Measurements from ENCODE around the gene POLR2J.
"Not testable (repeated sequence)": the region's sequence is repeated elsewhere in the genome, so short reads cannot be mapped to it uniquely, and the experiment has no call there.

Gene POLR2J

GRCh38 chr7:102494473-102495149 is 15.9 kb upstream of the POLR2J start:
- DNase-seq (ENCODE audit: low read depth): not testable (repeated sequence)

GRCh38 chr7:102494026-102494425 is 15.3 kb upstream of the POLR2J start:
- not testable (repeated sequence) for DNase-seq (ENCODE audit: low read depth)

GRCh38 chr7:102493220-102493935 is 14.7 kb upstream of the POLR2J start:
- not testable (repeated sequence) for DNase-seq (ENCODE audit: low read depth)

GRCh38 chr7:102490529-102491075 is 11.9 kb upstream of the POLR2J start:
- not testable (repeated sequence) for DNase-seq (ENCODE audit: low read depth)

GRCh38 chr7:102484317-102484716 is 5.6 kb upstream of the POLR2J start:
- DNase-seq (ENCODE audit: low read depth): not testable (repeated sequence)

GRCh38 chr7:102481962-102482361 is 3.2 kb upstream of the POLR2J start:
- DNase-seq (ENCODE audit: low read depth): not testable (repeated sequence)

- DNase-seq (ENCODE audit: low read depth): not testable (repeated sequence)
These were observed 1.4 kb upstream of the POLR2J start for GRCh38 chr7:102479982-102480637.

- DNase-seq (ENCODE audit: low read depth): not testable (repeated sequence)
These were observed 475 bp upstream of the POLR2J start for GRCh38 chr7:102479209-102479584.

- not testable (repeated sequence) for DNase-seq (ENCODE audit: low read depth)
These were observed 3.8 kb downstream of the POLR2J start for GRCh38 chr7:102474736-102475435.

- not testable (repeated sequence) for DNase-seq (ENCODE audit: low read depth)
These were observed 4.6 kb downstream of the POLR2J start for GRCh38 chr7:102474116-102474515.

GRCh38 chr7:102473271-102473991 is 5.3 kb downstream of the POLR2J start:
- no peak for DNase-seq (ENCODE audit: low read depth)

GRCh38 chr7:102472126-102473041 is 6.3 kb downstream of the POLR2J start:
- no peak for DNase-seq (ENCODE audit: low read depth)

- no peak for DNase-seq (ENCODE audit: low read depth)
These were observed 7.0 kb downstream of the POLR2J start for GRCh38 chr7:102471791-102472125.

- no peak for DNase-seq (ENCODE audit: low read depth)
These were observed 8.5 kb downstream of the POLR2J start for GRCh38 chr7:102469972-102470825.

GRCh38 chr7:102469351-102469971 is 9.3 kb downstream of the POLR2J start:
- DNase-seq (ENCODE audit: low read depth): no peak

GRCh38 chr7:102468478-102469350 is 10.0 kb downstream of the POLR2J start:
- no peak for DNase-seq (ENCODE audit: low read depth)

- no peak for DNase-seq (ENCODE audit: low read depth)
These were observed 10.9 kb downstream of the POLR2J start for GRCh38 chr7:102467581-102468477.
